AG09319 (cell line): ENCODE measurements around the gene NKX6-2.

Experiments
- DNase-seq: peaks from one replicate; pipeline ENCODE4 v3.0.0-alpha.2; 2010; ENCODE audit warnings: low read depth; ENCODE audit errors: extremely low read depth
- CTCF ChIP-seq: IDR thresholded peaks from 2 replicates; pipeline ENCODE4 v1.5.1; 2011; ENCODE audit warnings: low read depth, mild to moderate bottlenecking, inconsistent platforms, low read length, moderate library complexity

NKX6-2 gene

GRCh38 chr10:132785723-132786475, at the start of gene NKX6-2:
TSS of gene NKX6-2 (minus strand) at chr10:132786147. CDS start at chr10:132785948, 199 bp downstream.
- no peak for TF ChIP-seq CTCF
- no peak for DNase-seq

GRCh38 chr10:132834891-132835847, 49.2 kb upstream of the NKX6-2 start:
- DNase-seq: no peak
- no peak for TF ChIP-seq CTCF

DNA sequence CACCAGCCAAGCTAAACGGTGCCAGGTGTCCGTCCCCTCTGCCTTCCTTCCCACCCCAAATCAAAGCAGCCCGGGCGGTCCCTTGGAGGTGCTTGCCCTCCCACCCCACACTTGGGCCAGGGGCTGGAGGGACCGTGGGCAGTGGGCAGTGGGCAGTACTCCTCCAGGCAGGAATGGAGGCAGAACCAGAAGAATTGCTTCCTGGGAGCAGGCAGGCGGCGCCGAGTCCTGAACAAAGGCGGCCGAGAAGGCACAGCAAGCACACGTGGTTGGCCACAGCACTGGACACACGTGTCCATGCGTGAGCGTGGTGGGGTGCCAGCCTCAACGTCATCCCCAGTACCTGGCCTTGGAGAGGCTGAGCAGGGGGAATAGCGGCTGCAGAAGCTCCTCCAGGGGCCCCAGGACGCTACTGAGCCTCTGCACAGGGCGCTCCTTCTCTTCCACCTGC, 48.4 kb upstream of the NKX6-2 start:
- TF ChIP-seq CTCF: no peak
- no peak for DNase-seq

DNA sequence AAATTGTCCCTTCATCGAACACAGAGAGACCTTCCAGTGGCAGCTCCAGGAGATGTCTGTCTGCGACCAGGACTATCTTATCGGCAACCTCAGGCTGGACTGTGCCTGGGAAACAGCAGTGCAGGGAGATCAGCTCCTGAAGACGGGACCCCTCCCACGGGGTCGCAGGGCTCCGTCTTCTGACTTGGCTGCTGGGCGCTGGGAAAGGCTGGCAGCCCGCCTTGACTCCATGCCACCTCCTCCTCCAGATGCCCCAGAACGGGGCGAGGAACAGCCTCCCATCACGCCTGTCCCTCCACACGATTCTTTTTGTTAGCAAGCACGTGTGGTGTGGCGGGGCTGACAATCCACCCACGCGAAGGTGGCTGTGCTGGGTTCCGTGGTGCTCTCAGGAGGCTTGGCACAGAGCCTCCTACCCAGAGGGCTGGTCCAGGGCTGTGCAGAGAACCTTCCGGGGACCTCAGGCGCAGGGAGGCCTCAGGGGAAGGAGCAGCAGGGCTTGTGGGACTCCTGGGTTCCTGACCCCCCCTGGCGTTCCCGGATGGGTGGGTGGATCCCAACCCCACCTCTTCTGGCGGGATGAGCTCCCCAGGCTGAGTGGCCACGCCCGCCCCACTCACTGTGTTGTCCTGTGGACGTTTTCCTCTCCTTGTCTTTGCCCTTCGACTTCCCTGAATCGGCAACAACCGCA, 47.6 kb upstream of the NKX6-2 start:
- TF ChIP-seq CTCF: no peak
- DNase-seq: no peak

DNA sequence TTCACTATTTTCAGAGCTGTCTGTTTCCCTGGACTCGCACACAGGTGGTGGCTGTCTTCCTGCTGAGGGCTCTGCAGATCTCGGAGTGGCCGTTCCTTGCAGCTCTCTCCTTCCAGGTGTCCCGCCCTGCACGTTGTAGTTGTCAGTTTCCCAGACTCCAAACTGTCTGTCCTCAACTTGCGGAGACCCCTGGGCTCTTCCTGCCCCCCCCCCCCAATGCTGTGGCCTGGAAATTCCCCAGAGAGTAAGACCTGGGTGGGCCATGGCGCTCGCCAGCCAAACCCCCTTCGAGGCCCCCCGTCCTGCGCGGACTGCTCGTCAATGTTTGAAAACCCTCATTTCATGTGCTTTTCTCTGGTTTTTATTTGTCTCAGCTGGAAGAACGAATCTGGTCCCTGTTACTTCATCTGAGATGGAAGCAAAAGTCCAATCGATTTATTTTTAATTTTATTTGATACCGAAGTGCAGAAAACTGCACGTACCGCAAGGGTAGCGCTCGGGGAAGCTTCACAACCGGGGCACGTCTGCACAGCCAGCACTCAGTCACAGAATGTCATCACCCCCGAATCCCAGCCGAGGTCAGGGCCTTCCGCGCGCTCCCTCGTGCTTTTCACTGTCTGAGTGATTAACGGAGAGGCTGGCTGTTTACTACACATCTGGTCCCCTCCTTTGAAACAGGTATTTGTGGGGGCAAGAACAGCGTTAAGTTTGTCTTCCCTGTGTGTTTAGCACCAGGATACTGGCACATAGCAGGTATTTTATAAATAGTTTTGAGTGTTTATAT, 46.4 kb upstream of the NKX6-2 start:
- no peak for DNase-seq
- no peak for TF ChIP-seq CTCF

- no peak for DNase-seq
- TF ChIP-seq CTCF: no peak
These were observed 43.5 kb upstream of the NKX6-2 start for GRCh38 chr10:132829403-132829802.
